CD4-positive, alpha-beta T cell treated with Interleukin-15 for 1 hour (primary cell): ENCODE data around the gene CD46.
"Not testable (repeated sequence)": the region's sequence is repeated elsewhere in the genome, so short reads cannot be mapped to it uniquely, and the experiment has no call there.

ENCODE experiments used
- DNase-seq: peaks from one replicate; pipeline ENCODE4 v3.0.0-alpha.2; 2020

The CD46 gene

DNA sequence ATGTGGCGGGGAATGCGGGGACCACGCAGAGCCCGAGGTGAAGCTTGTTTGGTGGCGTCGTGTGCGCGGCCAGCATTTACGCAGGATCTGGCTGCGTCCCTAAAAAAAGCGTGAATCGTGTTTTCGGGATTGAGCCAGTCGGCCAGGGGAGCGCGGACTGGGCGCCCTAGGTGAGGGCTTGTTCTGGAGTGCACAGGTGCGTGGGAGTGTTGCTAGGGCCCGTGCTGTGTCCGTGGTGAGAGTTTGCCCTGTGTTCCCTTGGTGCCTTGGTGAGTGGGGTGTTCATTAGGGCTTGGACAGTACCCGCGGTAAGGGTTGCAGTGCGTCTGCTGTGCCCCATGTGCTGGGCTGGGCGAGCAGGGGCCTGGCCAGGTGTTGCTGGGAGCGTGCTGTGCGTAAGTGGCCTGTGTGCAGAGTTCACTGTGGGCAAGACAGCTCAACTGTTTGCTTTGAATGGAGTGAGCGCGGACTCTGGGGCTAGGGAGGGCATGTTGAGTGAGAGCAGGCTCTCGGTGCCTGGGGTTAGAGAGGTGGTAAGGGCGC lies 673 bp downstream of the CD46 start:
- peak; percentile 17 for DNase-seq

DNA sequence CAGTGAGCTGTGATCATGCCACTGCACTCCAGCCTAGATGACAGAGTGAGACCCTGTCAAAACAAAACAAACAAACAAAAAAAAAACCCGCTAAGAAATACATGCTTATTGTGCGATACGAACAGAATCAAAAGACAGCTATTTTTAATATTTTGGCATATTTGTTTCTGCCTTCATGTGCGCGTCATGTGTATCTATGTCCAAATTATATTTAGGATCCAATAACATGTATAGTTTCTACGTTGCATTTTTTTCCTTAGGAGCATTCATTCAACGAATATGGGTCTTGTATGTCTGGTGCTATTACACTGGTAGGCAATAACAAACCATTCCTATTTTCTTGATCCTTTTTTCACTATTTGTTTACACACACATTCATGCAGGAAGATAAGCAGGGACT lies 1.8 kb downstream of the CD46 start:
- no peak for DNase-seq

DNA sequence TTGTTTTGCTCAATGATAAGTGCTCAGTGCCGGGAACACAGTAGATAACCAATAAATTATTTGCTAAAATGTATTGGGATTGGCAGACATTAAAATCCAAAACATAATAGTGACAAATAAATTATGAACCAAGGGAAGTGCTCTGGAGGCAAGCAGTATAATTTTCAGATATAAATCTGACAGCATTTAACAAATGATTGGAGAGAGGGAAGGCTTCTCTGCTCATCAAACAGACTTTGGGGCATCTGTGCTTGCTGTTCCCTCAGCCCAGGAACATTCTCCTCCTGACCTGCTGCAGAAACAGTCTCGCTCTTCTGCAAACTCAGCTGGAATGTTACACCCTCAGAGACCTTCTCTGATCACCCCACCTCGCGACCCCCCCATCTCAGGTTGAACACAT lies 2.2 kb downstream of the CD46 start:
- DNase-seq = no peak

DNA sequence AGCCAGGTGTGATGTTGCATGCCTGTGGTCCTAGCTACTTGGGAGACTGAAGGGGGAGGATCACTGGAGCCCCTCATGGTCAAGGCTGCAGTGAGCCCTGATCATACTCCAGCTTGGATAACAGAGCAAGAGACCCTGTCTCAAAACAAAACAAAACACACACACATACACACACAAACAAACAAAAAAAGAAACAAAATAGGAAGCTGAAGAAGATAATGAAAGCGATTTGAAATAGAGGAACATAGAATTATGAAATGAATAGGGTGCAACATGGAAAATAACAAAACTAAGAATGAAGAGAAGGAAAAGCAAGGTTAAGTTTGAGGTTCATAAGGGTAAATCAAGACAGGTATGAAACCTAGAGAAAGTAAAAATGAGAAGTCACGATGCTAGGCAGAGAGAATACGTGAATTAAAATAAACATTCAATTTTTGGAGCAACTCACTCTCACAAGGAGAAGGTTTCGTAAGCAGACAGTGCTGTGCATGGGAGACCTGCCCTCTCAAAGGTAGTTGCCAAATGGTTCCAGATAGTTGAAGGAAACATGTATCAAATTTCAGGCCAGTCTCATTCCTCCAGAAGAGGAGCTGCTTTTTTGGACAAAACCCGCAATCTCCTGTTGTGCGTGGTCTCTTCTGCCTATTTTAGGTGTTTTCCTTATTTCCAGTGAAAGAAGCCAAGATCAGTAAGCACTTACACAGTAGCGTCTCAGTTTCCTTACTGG lies 3.3 kb downstream of the CD46 start:
- DNase-seq = no peak

DNA sequence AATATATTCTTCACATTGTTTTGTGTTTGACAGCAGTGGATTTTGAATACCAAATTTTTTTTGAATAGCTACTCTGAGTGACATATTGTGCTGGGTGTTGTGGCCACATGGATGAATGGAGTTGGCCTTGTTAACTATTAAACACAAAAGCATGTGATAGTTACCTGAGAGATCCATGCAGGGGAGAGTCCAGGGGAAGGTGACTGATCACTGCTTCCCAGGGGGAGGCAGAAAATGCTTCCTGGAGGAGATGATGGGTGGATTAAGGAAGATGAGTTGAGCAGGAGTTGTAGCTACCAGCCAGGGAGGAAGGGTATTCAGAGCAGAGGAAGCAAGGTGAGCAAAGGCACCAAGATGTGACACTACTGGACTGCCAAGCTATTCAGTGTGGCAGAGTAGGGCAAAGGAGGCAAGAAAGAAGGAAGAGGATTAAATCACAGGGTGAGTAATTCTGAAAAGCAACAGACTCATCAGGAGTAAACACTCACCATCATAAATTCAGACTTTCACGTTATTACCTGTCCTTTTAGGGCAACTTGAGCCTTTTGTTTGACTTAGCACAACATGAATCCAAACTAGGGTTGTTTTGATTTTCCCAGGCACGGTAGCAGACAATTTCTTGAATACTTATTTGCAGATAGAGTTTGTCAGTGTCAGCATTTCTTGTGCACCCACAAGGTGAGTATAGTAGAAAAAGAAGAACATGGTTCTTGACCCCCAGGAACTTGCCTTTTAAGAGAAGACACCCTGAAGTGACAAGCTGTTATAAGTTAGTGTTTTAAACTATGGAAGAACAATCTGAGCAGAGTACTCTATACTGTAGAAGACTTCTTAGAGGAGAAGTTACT lies 4.2 kb downstream of the CD46 start:
- no peak for DNase-seq

DNA sequence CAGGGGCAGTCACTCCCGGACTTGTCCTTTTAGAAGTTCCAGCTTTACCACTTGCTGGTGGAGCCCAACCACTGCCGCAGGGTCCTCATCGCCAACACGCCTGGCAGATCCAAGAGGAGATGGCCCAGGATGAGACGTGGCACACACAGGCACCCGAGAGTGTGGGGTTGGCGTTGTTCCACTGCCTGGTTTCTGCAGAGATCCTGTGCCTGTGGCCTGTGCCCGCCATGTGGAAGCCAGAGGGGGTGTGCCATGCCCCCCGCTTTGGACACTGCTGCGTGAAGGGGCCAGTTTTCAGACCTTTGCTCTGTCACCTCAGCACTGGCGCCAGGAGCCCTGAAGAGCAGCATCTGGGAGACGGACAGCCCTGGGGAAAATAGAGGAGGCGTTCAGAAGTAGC lies 10.8 kb downstream of the CD46 start:
- DNase-seq = no peak

DNA sequence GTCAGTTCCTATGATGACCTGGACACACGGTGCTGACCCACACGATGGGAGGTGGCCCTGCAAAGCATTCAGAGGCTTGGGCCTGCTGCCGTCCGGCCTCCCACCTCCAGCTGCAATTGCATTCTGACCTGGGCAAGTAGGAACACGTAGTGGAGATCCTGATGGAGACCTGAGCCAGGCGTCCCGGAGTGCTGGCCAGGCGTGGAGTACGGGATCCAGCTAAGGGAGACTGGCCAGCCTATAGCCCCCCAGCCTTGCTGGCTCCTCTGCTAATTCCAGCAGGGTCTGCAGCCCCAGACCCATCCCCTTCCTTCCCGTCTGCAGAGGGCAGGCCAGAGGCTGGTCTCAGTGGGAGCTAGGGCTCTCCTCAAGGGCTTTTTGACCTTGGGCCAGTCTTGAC lies 11.2 kb downstream of the CD46 start:
- no peak for DNase-seq

DNA sequence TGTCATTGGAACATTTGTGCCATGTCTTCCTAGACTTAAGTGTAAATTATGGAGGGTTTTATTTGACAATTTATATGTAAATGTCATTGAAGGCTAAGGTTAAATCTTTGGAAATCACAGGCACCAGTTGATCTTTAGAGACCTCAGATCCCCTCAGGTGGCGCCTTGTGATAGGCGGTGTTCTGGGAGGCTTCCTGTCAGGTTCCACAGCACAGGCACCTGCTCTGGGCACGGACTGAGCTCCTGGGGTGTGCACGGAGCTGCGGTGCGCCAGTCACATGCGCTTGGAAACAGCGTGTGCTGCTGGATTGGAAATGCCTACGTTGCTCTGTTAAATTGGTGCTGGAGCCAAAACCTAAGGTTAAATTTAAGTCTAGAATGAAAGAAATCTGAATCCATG lies 12.1 kb downstream of the CD46 start:
- no peak for DNase-seq

DNA sequence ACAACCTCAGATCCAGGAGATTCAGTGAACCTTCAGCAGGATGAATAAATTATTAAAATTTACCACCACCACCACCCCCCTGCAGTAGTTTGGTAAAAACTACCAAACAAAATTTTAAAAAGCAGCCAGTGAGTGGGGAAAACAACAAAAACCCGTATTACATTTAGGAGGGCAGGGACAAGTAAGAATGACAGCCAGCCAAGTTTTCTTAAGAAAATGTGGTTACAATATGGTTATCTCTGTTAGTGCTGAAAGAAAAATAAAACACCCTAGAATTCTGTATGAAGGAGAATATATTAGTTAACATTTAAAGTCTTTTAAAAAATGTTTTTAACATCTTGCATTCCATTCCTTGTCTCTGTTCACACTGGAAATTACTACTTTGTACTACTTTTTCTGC lies 14.7 kb downstream of the CD46 start:
- DNase-seq = no peak

DNA sequence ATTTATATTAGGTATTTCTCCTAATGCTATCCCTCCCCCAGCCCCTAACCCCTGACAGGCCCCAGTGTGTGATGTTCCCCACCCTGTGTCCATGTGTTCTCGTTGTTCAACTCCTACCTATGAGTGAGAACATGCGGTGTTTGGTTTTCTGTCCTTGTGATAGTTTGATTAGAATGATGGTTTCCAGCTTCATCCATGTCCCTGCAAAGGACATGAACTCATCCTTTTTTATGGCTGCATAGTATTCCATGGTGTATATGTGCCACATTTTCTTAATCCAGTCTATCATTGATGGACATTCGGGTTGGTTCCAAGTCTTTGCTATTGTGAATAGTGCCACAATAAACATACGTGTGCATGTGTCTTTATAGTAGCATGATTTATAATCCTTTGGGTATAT lies 18.7 kb downstream of the CD46 start:
- not testable (repeated sequence) for DNase-seq

DNA sequence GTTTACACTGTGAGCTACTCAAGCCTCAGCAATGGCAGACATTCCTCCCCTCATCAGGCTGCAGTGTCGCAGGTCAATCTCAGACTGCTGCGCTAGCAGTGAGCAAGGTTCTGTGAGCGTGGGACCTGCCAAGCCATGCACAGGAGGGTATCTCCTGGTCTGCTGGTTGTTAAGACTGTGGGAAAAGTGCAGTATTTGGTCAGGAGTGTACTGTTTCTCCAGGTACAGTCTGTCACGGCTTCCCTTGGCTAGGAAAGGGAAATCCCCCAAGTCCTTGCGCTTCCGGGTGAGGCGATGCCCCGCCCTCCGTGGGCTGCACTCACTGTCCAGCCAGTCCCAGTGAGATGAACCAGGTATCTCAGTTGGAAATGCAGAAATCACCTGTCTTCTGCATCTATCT lies 24.2 kb downstream of the CD46 start:
- not testable (repeated sequence) for DNase-seq

DNA sequence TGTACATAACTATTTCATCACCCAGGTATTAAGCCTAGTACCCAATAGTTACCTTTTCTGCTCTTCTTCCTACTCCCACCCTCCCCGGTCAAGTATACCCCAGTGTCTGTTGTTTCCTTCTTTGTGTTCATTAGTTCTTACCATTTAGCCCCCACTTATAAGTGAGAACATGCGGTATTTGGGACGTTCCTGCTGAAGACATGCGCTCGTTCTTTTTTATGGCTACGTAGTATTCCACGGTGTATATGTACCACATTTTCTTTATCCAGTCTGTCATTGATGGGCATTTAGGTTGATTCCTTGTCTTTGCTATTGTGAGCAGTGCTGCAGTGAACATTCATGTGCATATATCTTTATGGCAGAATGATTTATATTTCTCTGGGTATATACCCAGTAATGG lies 25.6 kb downstream of the CD46 start:
- DNase-seq = not testable (repeated sequence)

DNA sequence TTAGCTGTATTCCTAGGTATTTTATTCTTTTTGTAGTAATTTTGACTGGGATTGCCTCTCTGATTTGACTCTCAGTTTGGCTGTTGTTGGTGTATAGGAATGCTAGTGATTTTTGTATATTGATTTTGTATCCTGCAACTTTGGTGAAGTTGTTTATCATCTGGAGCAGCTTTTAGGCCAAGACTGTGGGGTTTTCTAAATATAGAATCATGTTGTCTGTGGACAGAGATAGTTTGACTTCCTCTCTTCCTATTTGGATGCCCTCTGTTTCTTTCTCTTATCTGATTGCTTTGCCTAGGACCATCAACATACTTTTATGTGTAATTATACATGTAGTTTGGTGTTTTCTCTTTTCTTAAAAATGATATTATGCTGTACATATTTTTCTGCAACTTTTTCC lies 27.2 kb downstream of the CD46 start:
- no peak for DNase-seq

DNA sequence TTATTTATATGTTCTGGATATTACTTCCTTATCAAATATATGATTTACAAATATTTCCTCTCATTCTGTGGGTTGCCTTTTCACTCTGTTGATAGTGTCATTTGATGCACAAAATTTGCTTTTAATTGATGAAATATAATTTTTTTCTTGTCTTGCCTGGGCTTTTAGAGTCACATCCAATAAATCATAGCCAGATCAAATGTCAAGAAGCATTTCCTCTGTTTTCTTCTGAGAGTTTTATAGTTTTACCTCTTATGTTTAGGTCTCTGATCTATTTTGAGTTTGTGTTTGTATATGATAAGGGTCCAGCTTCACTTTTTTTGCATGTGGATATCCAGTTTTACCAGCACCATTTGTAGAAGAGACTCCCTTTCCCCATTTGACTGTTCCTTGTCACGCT lies 29.5 kb downstream of the CD46 start:
- no peak for DNase-seq

DNA sequence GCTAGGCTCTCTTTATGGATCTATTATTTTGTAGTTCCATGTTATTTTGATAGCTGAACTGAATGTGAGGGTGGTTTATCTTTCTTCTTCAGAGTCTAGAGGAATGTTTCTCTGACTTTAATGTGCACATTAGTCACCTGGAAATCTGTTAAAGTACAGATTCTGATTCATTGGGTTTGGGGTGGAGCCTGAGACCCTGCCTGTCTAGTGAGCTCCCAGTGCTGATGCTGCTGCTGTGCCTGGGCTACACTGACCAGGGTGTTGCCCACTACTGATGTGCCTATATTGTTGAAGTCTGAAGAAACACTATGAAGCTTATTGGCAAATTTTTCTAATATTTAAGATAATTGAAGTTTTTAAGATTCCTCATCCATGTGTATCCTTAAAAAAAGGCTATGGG lies 35.9 kb downstream of the CD46 start:
- no peak for DNase-seq

DNA sequence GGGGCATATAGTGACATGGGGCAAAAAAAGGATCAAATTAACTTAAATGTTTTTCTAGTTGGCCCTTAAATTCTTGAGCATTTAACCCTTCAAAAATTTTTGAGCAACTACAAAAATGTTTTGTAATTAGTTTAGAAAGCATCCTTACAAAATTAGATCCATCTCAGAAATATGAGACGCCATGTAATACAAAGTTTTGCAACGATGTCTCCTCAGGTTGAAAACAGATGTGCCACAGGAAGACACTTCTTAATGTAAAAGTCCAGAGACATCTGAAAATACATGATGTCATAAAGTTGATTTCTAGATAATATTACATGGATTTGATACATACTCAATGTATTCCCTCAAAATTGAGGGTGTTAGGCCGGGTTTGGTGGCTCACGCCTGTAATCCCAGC lies 37.5 kb downstream of the CD46 start:
- DNase-seq = no peak

DNA sequence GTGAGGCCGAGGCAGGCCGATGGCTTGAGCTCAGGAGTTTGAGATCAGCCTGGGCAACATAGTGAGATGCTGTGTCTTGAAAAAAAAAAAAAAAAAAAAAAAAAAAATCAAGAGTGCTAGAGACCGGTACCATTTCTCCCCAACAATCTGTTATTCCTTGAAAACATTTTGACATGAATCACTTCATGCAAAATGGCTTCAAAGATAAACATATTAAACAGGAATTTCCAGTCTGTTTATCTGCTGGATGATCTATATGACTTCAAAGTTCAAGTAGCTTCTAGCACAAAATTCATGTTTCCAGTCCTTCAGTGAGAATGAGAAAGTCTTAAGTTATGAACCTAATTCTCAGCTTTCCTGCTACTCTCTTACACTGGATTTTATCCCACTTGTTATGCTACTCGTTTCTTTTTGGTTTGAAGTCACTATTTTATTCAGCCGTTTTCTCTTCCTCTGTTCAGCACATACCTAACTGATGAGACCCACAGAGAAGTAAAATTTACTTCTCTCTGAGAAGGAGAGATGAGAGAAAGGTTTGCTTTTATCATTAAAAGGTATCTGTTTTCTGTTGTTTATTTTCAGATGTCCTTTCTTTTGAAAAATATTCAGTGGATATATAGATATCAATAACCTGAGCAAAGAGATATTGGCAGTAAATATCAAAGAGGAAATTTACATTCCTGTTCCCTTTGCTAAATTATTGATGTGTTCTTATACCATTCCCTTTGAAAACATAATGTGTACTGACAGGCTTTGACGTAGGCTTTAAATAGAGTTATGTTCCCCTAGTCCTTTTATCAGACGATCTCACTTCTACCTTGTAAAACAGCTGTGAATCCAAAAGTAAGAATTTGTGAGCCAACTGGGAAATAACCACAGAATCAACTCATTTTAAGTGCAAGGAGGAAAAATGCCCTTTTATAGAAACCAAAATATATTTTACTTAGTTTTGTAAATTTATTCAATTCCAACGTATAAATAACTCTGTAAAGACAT lies 38.2 kb downstream of the CD46 start:
- DNase-seq = no peak

DNA sequence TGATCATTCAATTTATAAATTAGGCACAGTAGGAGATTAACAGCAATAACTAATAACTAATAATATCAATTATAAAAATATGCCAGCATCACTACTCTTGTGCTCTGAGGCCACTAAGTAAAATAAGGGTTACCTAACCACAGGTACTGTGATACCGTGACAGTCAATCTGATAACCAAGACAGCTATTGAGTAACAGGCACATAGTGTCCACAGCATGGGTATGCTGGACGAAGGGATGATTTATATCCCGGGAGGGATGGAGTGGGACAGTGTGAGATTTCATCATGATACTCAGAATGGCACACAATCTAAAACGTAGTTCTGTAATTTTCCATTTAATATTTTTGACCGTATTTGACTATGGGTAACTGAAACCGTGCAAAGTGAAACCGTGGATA lies 39.4 kb downstream of the CD46 start:
- no peak for DNase-seq

DNA sequence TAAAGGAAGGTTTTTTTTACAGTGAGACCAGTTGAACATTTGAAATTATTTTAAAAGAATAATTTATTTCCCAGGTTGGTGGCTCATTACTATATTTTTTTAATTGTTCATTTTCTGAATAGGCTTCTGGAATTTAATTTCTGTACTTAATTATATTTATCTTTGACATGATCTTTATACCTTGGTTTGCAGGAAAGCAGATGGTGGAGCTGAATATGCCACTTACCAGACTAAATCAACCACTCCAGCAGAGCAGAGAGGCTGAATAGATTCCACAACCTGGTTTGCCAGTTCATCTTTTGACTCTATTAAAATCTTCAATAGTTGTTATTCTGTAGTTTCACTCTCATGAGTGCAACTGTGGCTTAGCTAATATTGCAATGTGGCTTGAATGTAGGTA lies 41.5 kb downstream of the CD46 start:
- DNase-seq = no peak

DNA sequence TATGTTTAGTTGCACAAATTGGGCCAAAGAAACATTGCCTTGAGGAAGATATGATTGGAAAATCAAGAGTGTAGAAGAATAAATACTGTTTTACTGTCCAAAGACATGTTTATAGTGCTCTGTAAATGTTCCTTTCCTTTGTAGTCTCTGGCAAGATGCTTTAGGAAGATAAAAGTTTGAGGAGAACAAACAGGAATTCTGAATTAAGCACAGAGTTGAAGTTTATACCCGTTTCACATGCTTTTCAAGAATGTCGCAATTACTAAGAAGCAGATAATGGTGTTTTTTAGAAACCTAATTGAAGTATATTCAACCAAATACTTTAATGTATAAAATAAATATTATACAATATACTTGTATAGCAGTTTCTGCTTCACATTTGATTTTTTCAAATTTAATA lies 43.0 kb downstream of the CD46 start:
- DNase-seq = no peak

DNA sequence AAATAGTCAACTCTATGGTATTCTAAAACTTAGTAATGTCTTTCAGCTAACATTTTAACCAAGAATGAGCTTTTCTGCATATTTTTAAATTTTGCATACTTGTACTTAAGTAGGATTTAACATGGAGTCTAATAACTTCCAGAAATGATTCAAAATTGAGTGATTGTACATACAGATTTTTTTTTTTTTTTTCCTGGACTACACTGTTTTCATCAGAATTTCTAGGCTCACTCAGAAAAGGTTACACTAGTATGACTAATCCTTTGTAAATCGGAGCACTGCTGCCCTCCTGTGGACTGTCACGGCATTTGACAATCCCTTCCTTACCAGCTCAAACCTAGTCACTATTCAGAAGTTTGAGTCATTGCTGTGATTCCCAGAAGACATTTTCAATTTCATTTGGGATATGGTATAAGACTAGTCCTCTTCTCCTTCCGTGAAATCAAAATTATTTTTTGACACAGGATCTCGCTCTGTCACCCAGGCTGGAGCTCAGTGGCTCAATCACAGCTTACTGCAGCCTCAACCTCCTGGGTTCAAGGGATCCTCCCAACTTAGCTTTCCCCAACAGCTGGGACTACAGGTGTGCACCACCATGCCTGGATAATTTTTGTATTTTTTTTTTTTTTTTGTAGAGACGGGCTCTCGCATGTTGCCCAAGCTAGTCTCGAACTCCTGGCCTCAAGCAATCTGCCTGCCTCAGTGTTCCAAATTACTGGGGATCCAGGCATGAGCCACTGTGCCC lies 45.5 kb downstream of the CD46 start:
- DNase-seq = peak; percentile 72

DNA sequence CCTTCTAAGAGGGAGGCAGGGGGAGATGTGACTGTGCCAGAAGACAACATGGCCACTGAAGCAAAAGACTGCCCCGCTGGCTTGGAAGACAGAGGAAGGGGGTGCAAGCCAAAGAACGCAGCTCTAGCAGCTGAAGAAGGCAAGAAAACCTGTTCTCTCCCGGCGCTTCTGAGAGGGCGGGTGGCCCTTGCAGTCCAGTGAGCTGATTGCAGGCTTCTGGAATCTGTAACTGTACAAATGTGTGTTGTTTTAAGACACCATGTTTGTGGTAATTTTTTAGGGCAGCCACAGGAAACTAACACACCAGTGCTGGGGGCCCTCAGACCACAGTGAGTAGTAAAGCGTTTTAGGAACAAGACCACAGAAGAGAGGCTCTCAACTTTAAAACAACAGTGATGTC lies 47.0 kb downstream of the CD46 start:
- no peak for DNase-seq
